ENCODE data around the gene MOCOS.
"Not testable (repeated sequence)": the region's sequence is repeated elsewhere in the genome, so short reads cannot be mapped to it uniquely, and the experiment has no call there.

Gene MOCOS

DNA sequence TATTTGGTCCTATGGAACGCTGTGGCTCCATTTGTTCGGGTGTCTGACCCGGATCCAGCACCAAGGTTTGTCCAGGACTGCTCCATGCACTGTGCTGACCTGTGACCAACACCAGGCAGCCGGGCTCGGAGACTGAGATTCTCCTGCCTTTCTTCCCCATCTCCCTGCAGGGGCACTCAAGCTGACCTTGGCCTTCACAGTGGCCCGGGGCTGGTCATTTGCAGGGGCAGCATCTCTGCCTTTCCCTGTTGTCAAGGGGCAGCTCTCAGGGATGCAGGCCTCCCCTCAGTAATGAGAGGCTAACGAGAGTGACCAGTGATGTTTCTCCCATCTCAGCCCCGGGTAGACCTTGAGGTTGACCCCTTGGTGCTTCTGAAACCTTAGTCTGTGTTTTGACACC lies 27.5 kb downstream of the MOCOS start:
- DNase-seq (ENCODE audit: low read depth, low spot score) = no peak
- no peak overlapping the region for H3K9ac ChIP-seq (ENCODE audit: insufficient read length, low read depth)
- no peak for TF ChIP-seq ZNF274 (IDR thresholded peaks at IDR 0.05; ENCODE audit: low read depth, low read length)
- TF ChIP-seq YY1 (IDR thresholded peaks at IDR 0.05; ENCODE audit: insufficient read depth, insufficient read length) = no peak
- no peak for TF ChIP-seq SUZ12 (IDR thresholded peaks at IDR 0.05; ENCODE audit: extremely low read depth, insufficient read depth, insufficient read length)
- no peaks in the 10 kb centered on the region for H3K36me3 ChIP-seq (ENCODE audit: insufficient read depth, insufficient read length, low read length)
- H3K27me3 ChIP-seq (ENCODE audit: insufficient read depth, insufficient read length) = no peaks in the 10 kb centered on the region
- H3K4me3 ChIP-seq (ENCODE audit: insufficient read length, low read depth) = no peak overlapping the region
- H3K4me1 ChIP-seq (ENCODE audit: insufficient read depth, insufficient read length) = peaks cover 2% of the 10 kb centered on the region
- no peaks in the 10 kb centered on the region for H3K9me3 ChIP-seq (ENCODE audit: insufficient read depth, low read length)

DNA sequence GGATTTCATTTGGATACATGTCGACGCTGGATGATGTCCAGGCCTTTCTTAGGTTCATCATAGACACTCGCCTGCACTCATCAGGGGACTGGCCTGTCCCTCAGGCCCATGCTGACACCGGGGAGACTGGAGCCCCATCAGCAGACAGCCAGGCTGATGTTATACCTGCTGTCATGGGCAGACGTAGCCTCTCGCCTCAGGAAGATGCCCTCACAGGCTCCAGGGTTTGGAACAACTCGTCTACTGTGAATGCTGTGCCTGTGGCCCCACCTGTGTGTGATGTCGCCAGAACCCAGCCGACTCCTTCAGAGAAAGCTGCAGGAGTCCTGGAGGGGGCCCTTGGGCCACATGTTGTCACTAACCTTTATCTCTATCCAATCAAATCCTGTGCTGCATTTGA lies 28.3 kb downstream of the MOCOS start:
- no peak for DNase-seq (ENCODE audit: low read depth, low spot score)
- Histone ChIP-seq H3K4me3 (ENCODE audit: insufficient read length, low read depth) (no peak overlapping the region), H3K27me3 (ENCODE audit: insufficient read depth, insufficient read length) (no peaks in the 10 kb centered on the region), H3K9ac (ENCODE audit: insufficient read length, low read depth) (no peak overlapping the region), H3K9me3 (ENCODE audit: insufficient read depth, low read length) (no peaks in the 10 kb centered on the region), H3K36me3 (ENCODE audit: insufficient read depth, insufficient read length, low read length) (no peaks in the 10 kb centered on the region), H3K4me1 (ENCODE audit: insufficient read depth, insufficient read length) (peaks cover 2% of the 10 kb centered on the region)
- no peak for TF ChIP-seq SUZ12 (IDR thresholded peaks at IDR 0.05; ENCODE audit: extremely low read depth, insufficient read depth, insufficient read length)
- no peak for TF ChIP-seq YY1 (IDR thresholded peaks at IDR 0.05; ENCODE audit: insufficient read depth, insufficient read length)
- TF ChIP-seq ZNF274 (IDR thresholded peaks at IDR 0.05; ENCODE audit: low read depth, low read length) = no peak

- Histone ChIP-seq H3K9ac (ENCODE audit: insufficient read length, low read depth) (no peak overlapping the region), H3K4me3 (ENCODE audit: insufficient read length, low read depth) (no peak overlapping the region), H3K27me3 (ENCODE audit: insufficient read depth, insufficient read length) (no peaks in the 10 kb centered on the region), H3K4me1 (ENCODE audit: insufficient read depth, insufficient read length) (peaks cover 2% of the 10 kb centered on the region), H3K36me3 (ENCODE audit: insufficient read depth, insufficient read length, low read length) (no peaks in the 10 kb centered on the region), H3K9me3 (ENCODE audit: insufficient read depth, low read length) (no peaks in the 10 kb centered on the region)
- TF ChIP-seq ZNF274 (IDR thresholded peaks at IDR 0.05; ENCODE audit: low read depth, low read length) (no peak), YY1 (IDR thresholded peaks at IDR 0.05; ENCODE audit: insufficient read depth, insufficient read length) (no peak), SUZ12 (IDR thresholded peaks at IDR 0.05; ENCODE audit: extremely low read depth, insufficient read depth, insufficient read length) (no peak)
- no peak for DNase-seq (ENCODE audit: low read depth, low spot score)
Measured at GRCh38 chr18:36217348-36217747, 30.1 kb downstream of the MOCOS start.

DNA sequence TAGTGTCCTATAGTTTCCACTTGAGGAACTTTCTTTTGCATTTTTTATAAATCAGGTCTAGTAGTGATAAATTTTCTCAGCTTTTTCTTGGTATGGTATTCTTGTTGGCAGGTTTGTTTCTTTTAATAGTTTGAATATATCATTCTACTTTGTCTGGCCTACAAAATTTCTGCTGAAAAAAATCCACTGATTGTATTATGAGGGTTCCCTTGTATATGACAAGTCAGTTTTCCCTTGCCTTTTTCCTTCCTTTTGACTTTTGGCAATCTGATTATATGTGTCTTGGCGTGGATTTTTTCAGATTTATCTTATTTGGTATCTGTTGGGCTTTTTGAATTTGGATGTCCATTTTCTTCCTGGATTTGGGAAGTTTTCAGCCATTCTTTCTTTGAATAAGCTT lies 41.9 kb downstream of the MOCOS start:
- no peak overlapping the region for H3K4me3 ChIP-seq (ENCODE audit: insufficient read length, low read depth)
- no peaks in the 10 kb centered on the region for H3K27me3 ChIP-seq (ENCODE audit: insufficient read depth, insufficient read length)
- TF ChIP-seq YY1 (IDR thresholded peaks at IDR 0.05; ENCODE audit: insufficient read depth, insufficient read length) = no peak
- DNase-seq (ENCODE audit: low read depth, low spot score) = no peak
- no peaks in the 10 kb centered on the region for H3K36me3 ChIP-seq (ENCODE audit: insufficient read depth, insufficient read length, low read length)
- H3K9ac ChIP-seq (ENCODE audit: insufficient read length, low read depth) = no peak overlapping the region
- no peaks in the 10 kb centered on the region for H3K4me1 ChIP-seq (ENCODE audit: insufficient read depth, insufficient read length)
- peaks cover 12% of the 10 kb centered on the region; the same call in 1 of the 2 replicates for H3K9me3 ChIP-seq (ENCODE audit: insufficient read depth, low read length)

GRCh38 chr18:36240510-36240909 lies 53.2 kb downstream of the MOCOS start:
- not testable (repeated sequence) for H3K36me3 ChIP-seq (ENCODE audit: insufficient read depth, insufficient read length, low read length); H3K9ac ChIP-seq (ENCODE audit: insufficient read length, low read depth); DNase-seq (ENCODE audit: low read depth, low spot score); H3K9me3 ChIP-seq (ENCODE audit: insufficient read depth, low read length); H3K27me3 ChIP-seq (ENCODE audit: insufficient read depth, insufficient read length); H3K4me1 ChIP-seq (ENCODE audit: insufficient read depth, insufficient read length); H3K4me3 ChIP-seq (ENCODE audit: insufficient read length, low read depth)

GRCh38 chr18:36241831-36242230 lies 54.5 kb downstream of the MOCOS start:
- Histone ChIP-seq H3K4me3 (ENCODE audit: insufficient read length, low read depth) (no peak overlapping the region), H3K9me3 (ENCODE audit: insufficient read depth, low read length) (0 out of 2 replicates have a peak, but pooled peaks cover 3% of the 10 kb centered on the region), H3K27me3 (ENCODE audit: insufficient read depth, insufficient read length) (no peaks in the 10 kb centered on the region), H3K36me3 (ENCODE audit: insufficient read depth, insufficient read length, low read length) (no peaks in the 10 kb centered on the region), H3K4me1 (ENCODE audit: insufficient read depth, insufficient read length) (peaks cover 5% of the 10 kb centered on the region), H3K9ac (ENCODE audit: insufficient read length, low read depth) (no peak overlapping the region)
- TF ChIP-seq SUZ12 (IDR thresholded peaks at IDR 0.05; ENCODE audit: extremely low read depth, insufficient read depth, insufficient read length) (no peak), ZNF274 (IDR thresholded peaks at IDR 0.05; ENCODE audit: low read depth, low read length) (no peak), YY1 (IDR thresholded peaks at IDR 0.05; ENCODE audit: insufficient read depth, insufficient read length) (no peak)
- DNase-seq (ENCODE audit: low read depth, low spot score) = no peak

DNA sequence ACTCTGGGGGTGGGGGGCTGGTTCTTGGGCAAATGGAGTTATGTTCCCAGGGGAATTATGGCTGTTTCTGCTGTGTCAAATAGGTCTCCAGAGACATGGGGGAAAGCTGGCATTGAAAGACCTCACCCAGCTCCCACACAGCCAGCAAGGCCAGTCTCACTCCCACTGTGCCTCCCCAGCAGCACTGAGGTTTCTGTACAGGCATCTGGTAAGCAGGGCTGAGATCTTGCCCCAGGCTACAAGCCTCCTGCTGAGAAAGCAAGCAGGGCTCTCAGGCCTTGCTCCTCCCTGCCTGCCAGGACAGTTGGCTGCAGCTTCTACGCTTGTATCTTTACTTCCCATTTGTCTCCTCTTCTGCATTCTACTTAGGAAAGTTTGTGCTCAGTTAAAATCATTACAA lies 59.7 kb downstream of the MOCOS start:
- Histone ChIP-seq H3K9me3 (ENCODE audit: insufficient read depth, low read length) (no peaks in the 10 kb centered on the region), H3K27me3 (ENCODE audit: insufficient read depth, insufficient read length) (peaks cover 5% of the 10 kb centered on the region), H3K4me3 (ENCODE audit: insufficient read length, low read depth) (no peak overlapping the region), H3K4me1 (ENCODE audit: insufficient read depth, insufficient read length) (peaks cover 6% of the 10 kb centered on the region), H3K9ac (ENCODE audit: insufficient read length, low read depth) (no peak overlapping the region), H3K36me3 (ENCODE audit: insufficient read depth, insufficient read length, low read length) (no peaks in the 10 kb centered on the region)
- TF ChIP-seq YY1 (IDR thresholded peaks at IDR 0.05; ENCODE audit: insufficient read depth, insufficient read length) (no peak), SUZ12 (IDR thresholded peaks at IDR 0.05; ENCODE audit: extremely low read depth, insufficient read depth, insufficient read length) (no peak), ZNF274 (IDR thresholded peaks at IDR 0.05; ENCODE audit: low read depth, low read length) (no peak)
- DNase-seq (ENCODE audit: low read depth, low spot score) = peak; percentile 0

DNA sequence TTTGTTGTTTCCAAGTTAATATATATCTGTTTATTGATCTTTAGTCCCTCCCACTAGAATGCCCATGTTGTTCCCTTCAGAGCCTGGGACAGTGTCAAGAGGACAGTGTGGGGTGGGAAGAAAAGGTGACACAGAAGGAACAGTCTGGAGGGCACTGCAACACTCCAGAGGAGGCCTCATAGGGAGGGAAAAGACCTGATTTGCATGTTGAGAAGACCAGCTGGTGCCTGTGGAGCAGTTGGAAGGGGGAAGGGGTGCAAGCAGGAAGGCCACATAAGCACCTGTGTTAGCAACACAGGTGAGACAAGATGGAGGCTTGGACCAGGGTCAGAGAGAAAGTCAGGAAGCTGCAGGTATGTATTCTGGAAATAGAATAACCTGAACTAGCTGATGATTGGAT lies 62.1 kb downstream of the MOCOS start:
- no peaks in the 10 kb centered on the region for H3K36me3 ChIP-seq (ENCODE audit: insufficient read depth, insufficient read length, low read length)
- H3K4me3 ChIP-seq (ENCODE audit: insufficient read length, low read depth) = no peak overlapping the region

More for the DNA sequence above, 62.1 kb downstream of the MOCOS start:
- Histone ChIP-seq H3K9me3 (ENCODE audit: insufficient read depth, low read length) (no peaks in the 10 kb centered on the region), H3K27me3 (ENCODE audit: insufficient read depth, insufficient read length) (peaks cover 5% of the 10 kb centered on the region), H3K4me1 (ENCODE audit: insufficient read depth, insufficient read length) (peaks cover 6% of the 10 kb centered on the region), H3K9ac (ENCODE audit: insufficient read length, low read depth) (no peak overlapping the region)
- no peak for DNase-seq (ENCODE audit: low read depth, low spot score)
- no peak for TF ChIP-seq ZNF274 (IDR thresholded peaks at IDR 0.05; ENCODE audit: low read depth, low read length)
- TF ChIP-seq YY1 (IDR thresholded peaks at IDR 0.05; ENCODE audit: insufficient read depth, insufficient read length) = no peak
- TF ChIP-seq SUZ12 (IDR thresholded peaks at IDR 0.05; ENCODE audit: extremely low read depth, insufficient read depth, insufficient read length) = no peak
